HG02571 (cell line): ENCODE data around the gene C5orf52.
"Not testable (repeated sequence)": the region's sequence is repeated elsewhere in the genome, so short reads cannot be mapped to it uniquely, and the experiment has no call there.

Source experiments
- ATAC-seq: cut with Tn5 transposase; IDR thresholded peaks from one replicate; pipeline ENCODE4 v1.9.1; 2021; ENCODE audit warnings: mild to moderate bottlenecking, moderate library complexity; ENCODE audit not compliant: unreplicated experiment

Gene C5orf52

DNA sequence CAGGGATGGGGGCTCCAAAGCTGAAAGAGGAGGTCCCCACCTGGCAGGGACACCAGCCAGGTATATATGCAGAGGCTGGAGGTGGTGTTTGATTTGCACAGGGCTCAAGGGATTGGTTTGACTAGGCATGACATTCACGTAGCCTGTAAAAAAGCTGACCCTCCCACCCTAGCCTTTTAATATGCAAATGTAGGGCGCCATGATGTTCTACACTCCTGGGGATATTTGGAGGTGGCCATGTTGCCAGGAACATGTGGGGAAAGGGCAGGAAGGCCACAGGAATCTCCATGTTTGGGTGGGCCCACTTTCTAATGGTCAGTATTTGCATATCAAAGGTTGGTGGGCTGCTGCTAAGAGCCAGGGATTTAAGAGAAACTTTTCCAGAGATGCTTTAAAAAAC lies 47.9 kb downstream of the C5orf52 start:
- ATAC-seq, result no peak

DNA sequence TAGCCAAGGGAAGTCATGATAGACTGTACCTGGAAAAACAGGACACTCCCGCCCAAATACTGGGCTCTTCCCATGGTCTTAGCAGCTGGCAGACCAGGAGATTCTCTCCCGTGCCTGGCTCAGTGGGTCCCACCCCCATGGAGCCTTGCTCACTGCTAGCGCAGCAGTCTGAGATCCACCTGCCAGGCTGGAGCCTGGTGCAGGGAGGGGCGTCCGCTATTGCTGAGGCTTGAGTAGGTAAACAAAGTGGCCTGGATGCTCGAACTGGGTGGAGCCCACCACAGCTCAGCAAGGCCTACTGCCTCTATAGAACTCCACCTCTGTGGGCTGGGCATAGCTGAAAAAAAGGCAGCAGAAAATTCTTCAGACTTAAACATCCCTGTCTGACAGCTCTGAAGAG lies 49.8 kb downstream of the C5orf52 start:
- ATAC-seq, result no peak

DNA sequence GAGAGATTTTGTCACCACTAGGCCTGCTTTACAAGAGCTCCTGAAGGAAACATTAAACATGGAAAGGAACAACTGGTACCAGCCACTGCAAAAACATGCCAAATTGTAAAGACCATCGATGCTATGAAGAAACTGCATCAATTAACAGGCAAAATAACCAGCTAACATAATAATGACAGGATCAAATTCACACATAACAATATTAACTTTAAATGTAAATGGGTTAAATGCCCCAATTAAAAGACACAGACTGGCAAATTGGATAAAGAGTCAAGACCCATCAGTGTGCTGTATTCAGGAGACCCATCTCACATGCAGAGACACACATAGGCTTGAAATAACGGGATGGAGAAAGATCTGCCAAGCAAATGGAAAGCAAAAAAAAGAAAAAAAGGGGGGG lies 51.6 kb downstream of the C5orf52 start:
- ATAC-seq, result not testable (repeated sequence)

DNA sequence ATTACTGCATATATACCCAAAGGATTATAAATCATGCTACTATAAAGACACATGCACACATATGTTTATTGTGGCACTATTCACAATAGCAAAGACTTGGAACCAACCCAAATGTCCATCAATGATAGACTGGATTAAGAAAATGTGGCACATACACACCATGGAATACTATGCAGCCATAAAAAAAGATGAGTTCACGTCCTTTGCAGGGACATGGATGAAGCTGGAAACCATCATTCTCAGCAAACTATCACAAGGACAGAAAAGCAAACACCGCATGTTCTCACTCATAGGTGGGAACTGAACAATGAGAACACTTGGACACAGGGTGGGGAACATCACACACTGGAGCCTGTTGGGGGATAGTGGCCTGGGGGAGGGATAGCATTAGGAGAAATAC lies 55.3 kb downstream of the C5orf52 start:
- ATAC-seq, result not testable (repeated sequence)

GRCh38 chr5:157727858-157728257 lies 56.5 kb downstream of the C5orf52 start:
- ATAC-seq, result not testable (repeated sequence)
